DMS53 (cell line): ENCODE measurements around the gene BCAS3.

Experiments
- DNase-seq: peaks from one replicate; lab custom pipeline; 2025; lab: John Stamatoyannopoulos, UW

Gene BCAS3

GRCh38 chr17:61199431-61200338 is 522.0 kb downstream of the BCAS3 start:
- no peak for DNase-seq

- no peak for DNase-seq
Measured at GRCh38 chr17:61200339-61200715, 522.7 kb downstream of the BCAS3 start.

- DNase-seq: peak; percentile 10
Measured at GRCh38 chr17:61201211-61201610, 523.6 kb downstream of the BCAS3 start.

DNA sequence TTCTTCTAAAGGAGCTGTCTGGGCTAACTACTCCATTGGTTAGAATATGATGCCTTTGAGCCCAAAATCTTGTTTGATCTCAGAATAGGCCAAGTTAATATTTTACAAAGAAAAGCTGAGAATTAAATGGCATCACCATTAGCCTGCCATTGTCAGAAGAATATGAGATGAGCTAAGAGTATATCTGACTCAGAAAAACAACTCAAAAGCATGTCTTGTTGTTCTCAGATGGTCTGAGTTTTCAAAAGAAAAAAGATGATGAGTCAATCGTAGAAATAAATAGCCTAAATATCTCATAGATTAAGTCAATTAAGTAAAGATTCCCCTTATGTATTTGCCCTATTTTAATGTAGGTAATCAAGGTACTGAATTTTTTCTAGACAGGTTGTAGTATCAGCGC is 524.9 kb downstream of the BCAS3 start:
- no peak for DNase-seq

- DNase-seq: no peak
Measured at GRCh38 chr17:61203671-61204131, 526.0 kb downstream of the BCAS3 start.

GRCh38 chr17:61204456-61204855 is 526.8 kb downstream of the BCAS3 start:
- no peak for DNase-seq

- DNase-seq: no peak
Measured at GRCh38 chr17:61205401-61205800, 527.8 kb downstream of the BCAS3 start.

DNA sequence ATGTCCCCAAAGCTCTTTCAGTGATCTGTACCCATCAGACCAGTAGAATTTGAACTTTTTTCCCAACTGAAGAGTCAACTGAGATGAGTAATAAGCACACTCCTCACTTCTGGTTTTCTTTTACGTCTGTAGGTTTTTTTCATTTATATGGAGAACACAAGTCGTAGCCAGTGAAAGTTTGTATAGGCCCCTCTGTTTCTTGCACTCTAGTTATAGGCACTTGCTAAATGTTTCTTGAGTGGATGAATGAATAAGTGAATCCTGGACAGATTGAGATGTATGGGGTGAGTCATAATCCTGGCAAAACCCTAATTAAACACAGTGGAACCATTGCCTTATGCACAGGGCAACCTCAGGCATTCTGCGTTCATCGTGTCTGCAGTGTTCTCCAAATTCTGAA is 528.3 kb downstream of the BCAS3 start:
- DNase-seq: peak; percentile 2

DNA sequence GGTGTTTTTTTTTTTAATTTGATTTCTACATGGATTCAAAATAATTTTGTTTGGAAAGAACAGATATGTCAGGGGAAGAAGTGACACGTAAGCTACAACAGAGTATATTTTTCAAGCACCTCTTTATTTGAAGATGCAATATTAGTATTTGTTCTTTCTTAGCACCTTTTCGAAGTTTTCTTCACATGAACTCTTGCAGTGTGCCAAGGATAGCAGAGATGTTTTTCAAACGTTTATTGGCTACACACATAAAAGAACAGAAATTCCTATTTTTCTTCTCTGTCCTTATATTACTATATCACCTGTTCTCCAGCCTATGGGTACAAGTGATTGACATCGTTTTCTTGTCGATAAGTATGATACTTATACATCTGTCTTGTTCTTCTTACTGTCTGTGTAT is 529.3 kb downstream of the BCAS3 start:
- no peak for DNase-seq

DNA sequence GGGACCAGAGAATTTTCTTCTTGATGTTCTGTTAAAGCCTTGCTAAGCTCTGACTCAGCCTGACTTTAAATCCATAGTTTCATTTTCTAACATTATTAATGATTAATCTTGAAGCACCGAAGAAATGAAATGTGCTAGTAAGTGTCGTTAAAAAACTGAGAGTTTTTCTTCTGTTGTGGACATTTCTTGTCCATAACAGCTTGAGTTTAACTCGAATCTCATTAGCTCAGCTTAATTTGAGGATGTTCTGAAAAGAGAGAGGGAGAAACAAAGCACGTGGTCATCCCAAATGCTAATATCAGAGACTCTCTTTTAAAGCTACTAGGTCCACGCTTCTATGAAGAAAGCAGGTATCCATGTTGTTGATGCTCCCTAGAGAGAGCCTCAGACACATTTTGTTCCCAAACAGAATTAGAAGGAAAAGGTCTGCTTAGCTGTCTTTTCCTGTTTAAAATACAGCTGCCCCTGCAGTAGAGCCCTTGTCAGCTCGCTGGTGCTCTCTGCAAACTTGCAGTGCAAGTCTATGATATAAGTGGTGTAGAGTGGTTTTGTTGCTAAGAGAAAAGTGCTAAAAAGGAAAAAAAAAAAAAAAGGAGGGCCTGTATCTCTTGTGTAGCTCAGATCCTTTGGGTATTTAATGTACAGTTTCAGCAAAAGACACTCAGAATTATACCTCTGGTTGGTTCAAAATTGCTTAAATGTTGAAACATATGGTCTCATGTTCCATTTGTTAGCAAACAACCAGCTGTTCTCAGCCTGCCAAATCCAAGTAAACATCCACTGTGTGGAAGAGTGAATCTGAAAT is 530.9 kb downstream of the BCAS3 start:
- peak; percentile 83 for DNase-seq

DNA sequence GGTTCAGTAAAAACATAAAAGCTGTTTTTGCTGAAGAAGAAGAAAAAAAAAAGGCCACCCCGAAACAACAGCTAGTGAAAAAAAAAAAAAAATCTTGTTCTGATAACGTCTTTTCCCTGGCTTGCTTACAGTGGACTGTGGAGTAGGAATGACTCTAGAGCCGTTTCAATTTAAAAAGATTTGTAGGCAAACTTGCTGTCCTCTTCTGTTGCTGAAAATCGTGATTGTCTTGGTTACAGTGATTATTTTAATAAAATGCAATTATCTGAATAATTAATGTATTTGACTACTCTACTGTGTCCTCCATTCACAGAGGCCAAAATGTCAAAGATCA is 531.4 kb downstream of the BCAS3 start:
- DNase-seq: no peak

- no peak for DNase-seq
Measured at GRCh38 chr17:61209525-61209924, 531.9 kb downstream of the BCAS3 start.

DNA sequence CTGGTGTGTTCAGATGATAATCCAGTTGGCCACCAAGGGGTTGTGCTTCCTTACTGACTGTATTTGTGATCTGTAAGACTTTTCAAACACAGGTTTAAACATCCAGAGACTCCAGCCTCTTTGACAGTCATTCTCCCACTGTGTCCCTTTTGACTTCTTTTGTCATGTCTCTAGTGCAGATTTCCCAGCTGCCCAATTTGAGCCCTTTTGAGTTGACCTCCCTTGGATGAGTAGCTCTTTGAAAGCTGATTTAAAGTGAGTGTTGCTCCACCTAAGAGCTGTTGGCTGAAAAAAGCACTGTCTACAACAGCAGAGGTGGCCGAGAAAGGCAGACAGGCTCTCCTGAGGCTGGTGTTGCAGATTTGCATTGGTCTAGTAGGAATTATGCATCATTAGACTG is 533.6 kb downstream of the BCAS3 start:
- DNase-seq: no peak

DNA sequence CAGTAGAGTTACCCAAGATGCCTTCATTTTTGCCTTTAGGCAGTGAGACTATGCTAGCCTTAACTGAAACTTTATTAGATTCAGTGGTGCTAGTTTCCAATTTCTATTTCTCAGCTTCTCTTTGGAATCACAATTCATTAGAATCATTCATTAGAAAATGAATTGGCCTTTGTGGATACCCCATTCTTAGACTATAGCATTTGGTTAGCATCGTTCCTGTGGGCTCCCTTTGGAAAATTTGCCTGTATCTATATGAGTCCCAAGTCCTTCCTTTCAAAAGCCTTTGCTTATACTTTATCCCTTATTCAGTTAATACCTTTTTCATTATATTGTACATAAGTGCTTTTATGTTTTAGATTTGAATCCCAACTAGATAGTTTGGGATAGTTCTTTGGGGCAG is 535.0 kb downstream of the BCAS3 start:
- DNase-seq: no peak

- DNase-seq: no peak
Measured at GRCh38 chr17:61214753-61215152, 537.1 kb downstream of the BCAS3 start.

DNA sequence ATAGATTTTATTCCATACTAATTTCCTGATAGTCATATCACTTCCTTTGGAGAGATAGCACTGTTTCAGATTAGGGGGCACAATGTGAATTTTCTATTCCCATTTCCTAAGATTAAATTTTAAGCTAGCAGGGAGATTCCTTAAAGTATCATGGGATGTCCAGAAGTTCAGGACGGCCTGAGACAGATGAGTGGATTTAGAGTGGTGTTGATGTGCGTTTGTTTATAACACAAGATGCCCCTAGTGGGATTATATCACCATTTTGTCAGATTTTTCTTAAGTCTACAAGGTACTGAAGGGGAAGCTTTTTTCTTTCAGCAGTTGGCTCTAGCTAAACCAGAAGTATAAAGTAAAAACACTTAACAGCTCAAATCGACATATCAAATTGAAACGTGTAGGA is 538.4 kb downstream of the BCAS3 start:
- DNase-seq: no peak

GRCh38 chr17:61217878-61218437 is 540.3 kb downstream of the BCAS3 start:
- no peak for DNase-seq

GRCh38 chr17:61218438-61218837 is 540.8 kb downstream of the BCAS3 start:
- DNase-seq: peak; percentile 1

DNA sequence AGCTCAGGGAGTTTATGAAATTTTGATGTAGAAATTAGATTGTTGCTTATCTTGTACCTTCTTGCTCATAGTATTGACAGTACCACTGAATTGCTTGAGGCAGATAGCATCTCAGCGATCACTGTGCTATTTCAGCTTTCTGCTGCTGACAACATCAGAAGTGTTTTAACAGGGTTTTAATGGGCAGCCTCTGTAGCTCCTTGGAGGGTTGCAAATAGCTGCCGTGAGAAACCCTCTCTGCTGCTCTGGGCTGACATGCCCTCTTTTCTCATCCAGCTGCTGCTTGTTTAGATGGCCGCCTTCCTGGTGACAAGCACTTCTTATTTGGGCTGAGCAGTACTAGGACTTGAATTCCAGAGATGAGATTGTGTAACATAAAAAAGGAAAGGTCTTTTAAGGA is 541.8 kb downstream of the BCAS3 start:
- DNase-seq: no peak

- no peak for DNase-seq
Measured at GRCh38 chr17:61221181-61221580, 543.5 kb downstream of the BCAS3 start.

DNA sequence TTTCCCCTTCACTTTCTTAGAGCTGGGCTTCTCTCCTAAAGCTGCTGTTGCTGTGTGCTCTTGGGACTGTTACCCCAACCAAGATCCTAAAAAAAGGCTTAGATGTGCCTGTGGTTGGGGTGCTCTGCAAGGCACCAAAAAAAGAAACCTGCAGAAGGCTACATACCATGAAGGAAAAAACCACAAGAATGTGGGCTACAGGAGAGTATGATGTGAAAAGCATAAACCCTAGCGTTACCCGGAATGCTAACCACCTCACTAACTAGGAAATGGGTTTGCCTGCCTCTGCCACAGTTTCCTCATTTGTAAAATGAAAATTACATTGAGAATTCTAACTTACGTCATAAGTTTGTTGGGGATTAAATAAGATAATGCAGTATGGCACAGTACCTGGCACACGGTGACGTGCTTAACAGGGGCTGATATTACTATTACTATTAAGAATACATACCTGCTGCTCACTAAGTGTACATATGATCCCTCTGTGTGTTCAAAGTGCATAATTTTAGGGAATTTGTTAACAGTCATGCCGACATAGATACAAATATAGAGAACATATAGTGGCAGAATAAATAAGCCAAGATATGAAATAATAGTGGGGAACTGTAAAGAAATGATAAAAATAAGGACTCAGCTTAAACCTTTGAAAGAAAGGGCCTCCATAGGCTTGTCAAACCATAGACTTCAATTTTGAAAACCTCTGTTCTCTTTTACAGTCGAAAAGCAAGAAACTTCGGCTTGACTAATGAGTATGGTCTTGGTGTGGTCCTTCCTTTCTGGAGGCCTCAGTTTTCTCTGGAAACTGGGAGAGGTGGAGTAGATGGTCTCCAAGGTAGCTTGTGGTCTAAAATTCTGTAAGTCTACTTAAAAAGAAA is 544.2 kb downstream of the BCAS3 start:
- DNase-seq: no peak

GRCh38 chr17:61223725-61224124 is 546.1 kb downstream of the BCAS3 start:
- no peak for DNase-seq
